ENCODE measurements around the gene IVD.

The IVD gene

GRCh38 chr15:40421246-40422157 is 15.9 kb downstream of the IVD start:
- peak; percentile 73 to 75 for DNase-seq (ENCODE audit: low read depth in 2 of 2)
- TF ChIP-seq CTCF (IDR thresholded peaks at IDR 0.05; ENCODE audit: low read depth, low read length): peak; percentile 98
- H3K4me3 ChIP-seq (replicated peaks in 1 of 2; ENCODE audit: low read depth in 2 of 2, low read length in 2 of 2): no peak overlapping the region

GRCh38 chr15:40424483-40425115 is 19.0 kb downstream of the IVD start:
- DNase-seq (ENCODE audit: low read depth in 2 of 2): no peak
- no peak overlapping the region for H3K4me3 ChIP-seq (replicated peaks in 1 of 2; ENCODE audit: low read depth in 2 of 2, low read length in 2 of 2)
- TF ChIP-seq CTCF (IDR thresholded peaks at IDR 0.05; ENCODE audit: low read depth, low read length): no peak

GRCh38 chr15:40425681-40426080 is 20.1 kb downstream of the IVD start:
- no peak for TF ChIP-seq CTCF (IDR thresholded peaks at IDR 0.05; ENCODE audit: low read depth, low read length)
- H3K4me3 ChIP-seq (replicated peaks in 1 of 2; ENCODE audit: low read depth in 2 of 2, low read length in 2 of 2): no peak overlapping the region
- DNase-seq (ENCODE audit: low read depth in 2 of 2): no peak

- no peak for DNase-seq (ENCODE audit: low read depth in 2 of 2)
- no peak for TF ChIP-seq CTCF (IDR thresholded peaks at IDR 0.05; ENCODE audit: low read depth, low read length)
- no peak overlapping the region for H3K4me3 ChIP-seq (replicated peaks in 1 of 2; ENCODE audit: low read depth in 2 of 2, low read length in 2 of 2)
Observed at GRCh38 chr15:40427188-40427587, 21.6 kb downstream of the IVD start.

GRCh38 chr15:40428185-40428584 is 22.6 kb downstream of the IVD start:
- TF ChIP-seq CTCF (IDR thresholded peaks at IDR 0.05; ENCODE audit: low read depth, low read length): no peak
- H3K4me3 ChIP-seq (replicated peaks in 1 of 2; ENCODE audit: low read depth in 2 of 2, low read length in 2 of 2): no peak overlapping the region
- no peak for DNase-seq (ENCODE audit: low read depth in 2 of 2)

- no peak overlapping the region for H3K4me3 ChIP-seq (replicated peaks in 1 of 2; ENCODE audit: low read depth in 2 of 2, low read length in 2 of 2)
- no peak for TF ChIP-seq CTCF (IDR thresholded peaks at IDR 0.05; ENCODE audit: low read depth, low read length)
- DNase-seq (ENCODE audit: low read depth in 2 of 2): no peak
Observed at GRCh38 chr15:40429068-40429710, 23.6 kb downstream of the IVD start.
